ENCODE results near the gene SCRN2.

- TF ChIP-seq POLR2A (IDR thresholded peaks at IDR 0.05; ENCODE audit: insufficient read depth in 1 of 2, low read depth in 2 of 2, low read length in 2 of 2), result no peak
- TF ChIP-seq TSC22D2 (CRISPR knock-in tag; IDR thresholded peaks at IDR 0.05; ENCODE audit: borderline replicate concordance), result no peak
- no peak for TF ChIP-seq ZNF567 (CRISPR knock-in tag; IDR thresholded peaks at IDR 0.05; ENCODE audit: borderline replicate concordance)
These were observed 5.8 kb upstream of the SCRN2 start for GRCh38 chr17:47846716-47847340.

Data from HepG2 (cell line).